Hypothalamus (tissue), 51 donors: ENCODE results near the gene NEURL1B.

Source experiments
- DNase-seq, 51 donors: peaks; one replicate each; lab custom pipeline; 2025; lab: John Stamatoyannopoulos, UW

NEURL1B gene

DNA sequence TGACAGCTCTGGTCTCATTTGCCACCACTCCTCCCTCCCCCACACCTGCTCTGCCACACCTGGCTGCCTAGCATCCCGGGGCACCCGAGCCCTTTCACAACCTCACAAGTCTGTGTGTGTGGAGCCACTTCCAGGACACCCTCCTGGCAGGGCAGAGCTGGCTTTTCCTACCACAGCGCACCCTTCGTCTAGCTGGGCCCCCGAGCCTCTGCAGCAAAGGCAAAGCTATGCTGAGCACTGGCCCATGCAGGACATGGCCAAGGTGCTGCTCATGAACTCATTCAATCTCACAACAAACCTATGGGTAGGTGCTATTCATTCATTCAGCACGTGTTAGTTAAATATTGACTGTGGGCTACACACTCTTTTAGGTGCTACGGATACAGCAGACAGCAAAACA is 86.5 kb downstream of the NEURL1B start:
- DNase-seq = no peak

DNA sequence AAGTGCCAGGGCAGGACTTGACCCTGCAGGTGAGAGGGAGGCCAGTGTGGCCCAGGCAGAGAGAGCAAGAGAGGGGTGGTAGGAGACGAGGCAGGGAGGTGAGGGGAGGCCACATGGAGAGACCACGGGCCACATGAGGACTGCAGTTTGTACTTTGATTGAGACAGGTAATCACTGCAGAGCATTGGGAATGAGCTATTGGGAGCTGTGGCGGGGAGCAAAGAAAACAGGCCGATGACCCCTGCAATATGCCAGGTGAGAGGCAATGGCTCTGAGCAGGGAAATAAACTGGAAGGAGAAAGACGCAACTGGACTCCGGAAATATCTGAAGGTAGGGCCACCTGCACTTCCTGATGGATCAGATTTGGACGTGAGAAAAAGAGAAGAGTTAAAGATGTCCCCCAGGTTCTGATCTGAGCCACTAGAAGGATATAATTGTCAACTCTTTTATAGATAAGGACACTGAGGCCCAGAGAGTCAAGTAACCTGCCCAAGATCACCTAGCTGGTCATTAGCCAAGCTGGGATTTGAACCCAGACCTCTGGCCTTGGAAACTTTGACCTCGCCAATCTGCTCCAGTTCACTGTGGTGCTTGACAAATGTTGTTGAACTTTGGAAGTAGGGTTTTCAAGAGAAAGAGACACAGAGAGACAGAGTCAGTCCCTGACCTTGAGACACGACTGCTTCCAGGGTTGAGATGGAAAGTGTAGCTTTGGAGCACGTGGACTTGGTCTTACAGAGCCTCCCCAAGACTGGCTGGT is 87.6 kb downstream of the NEURL1B start:
- no peak for DNase-seq

DNA sequence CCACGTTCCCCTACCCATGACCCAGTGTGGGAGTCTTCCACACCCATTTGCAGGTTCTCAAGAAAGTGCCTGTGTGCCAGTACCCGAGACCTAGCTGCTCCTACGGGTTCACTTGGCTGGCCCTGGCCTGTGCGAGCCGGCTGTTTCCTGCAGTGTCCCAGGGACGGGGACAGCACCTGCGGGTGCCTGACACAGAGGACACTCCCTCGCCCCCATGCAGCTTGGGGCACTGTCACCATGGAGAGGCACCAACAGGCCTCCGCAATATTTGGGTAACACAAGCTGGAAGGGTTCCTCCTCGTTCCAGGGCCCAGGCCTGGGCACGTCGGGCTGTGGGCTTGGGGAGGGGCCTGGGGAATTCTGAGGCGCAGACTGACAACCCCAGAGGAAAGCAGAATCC is 88.5 kb downstream of the NEURL1B start:
- no peak for DNase-seq

DNA sequence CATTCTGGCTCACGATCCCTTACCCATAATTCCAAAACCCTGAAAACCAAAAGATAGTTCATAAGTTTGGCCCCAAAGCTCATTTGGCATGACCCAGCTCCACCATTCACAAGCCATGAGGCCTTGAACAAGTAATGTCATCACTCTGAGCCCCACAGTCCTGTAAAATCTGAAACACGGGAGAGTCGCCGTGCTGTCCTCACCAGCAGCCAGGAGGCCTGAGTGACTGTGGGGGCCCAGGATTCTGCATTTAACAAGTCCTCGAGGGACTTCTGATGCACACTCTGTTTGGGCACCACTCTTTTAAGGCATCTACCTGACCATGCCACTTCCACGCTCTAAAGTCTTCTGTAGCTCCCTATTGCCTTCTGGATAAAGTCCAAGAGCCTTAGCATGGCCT is 89.2 kb downstream of the NEURL1B start:
- DNase-seq = no peak

DNA sequence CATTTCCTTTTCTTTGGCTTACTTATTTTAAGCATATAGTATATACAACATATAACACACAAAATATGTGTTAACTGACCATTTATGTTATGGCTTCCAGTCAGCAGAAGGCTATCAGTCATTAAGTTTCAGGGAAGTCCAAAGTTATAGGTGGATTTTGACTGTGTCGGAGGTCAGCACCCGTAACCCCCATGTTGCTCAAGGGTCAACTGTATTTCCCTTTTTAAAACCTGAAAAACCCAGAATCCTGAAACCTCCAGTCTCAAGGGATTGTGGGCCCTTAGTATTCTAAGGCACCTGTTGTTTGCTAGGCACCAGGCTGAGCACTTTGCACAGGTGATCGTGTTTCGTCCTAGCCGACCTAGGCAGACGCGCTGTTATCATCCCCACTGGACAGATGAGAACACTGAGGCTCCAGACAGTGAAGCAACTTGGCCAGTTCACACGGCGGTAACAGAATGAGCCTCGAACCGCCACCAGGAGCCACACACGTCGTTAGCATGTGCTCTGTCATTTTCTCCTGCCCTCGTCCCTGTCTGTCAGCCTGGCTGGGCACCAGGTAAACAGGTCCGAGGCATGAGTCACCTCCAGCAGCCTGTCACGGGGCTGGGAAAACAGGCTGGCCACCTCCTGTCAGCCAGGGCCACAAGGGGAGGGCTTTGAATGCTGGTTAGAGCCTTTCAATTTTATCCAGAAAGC is 90.1 kb downstream of the NEURL1B start:
- no peak for DNase-seq

DNA sequence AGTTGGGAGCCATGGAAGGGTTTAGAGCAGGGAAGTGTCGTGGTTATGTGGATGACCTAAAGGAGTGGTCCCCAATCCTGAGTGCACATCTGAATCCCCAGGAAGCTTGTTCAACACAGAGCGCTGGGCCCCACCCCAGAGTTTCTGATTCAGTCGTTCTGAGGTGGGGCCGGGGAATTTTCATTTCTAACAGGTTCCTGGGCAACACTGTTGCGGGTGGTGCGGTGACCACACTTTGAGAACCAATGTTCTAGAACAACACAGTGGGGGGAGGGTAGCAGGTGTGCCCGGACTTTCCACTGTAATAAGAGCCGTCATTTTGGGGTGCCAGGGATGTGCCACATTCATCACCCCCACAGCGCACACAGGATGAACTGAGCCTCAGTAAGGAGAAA is 90.6 kb downstream of the NEURL1B start:
- no peak for DNase-seq

DNA sequence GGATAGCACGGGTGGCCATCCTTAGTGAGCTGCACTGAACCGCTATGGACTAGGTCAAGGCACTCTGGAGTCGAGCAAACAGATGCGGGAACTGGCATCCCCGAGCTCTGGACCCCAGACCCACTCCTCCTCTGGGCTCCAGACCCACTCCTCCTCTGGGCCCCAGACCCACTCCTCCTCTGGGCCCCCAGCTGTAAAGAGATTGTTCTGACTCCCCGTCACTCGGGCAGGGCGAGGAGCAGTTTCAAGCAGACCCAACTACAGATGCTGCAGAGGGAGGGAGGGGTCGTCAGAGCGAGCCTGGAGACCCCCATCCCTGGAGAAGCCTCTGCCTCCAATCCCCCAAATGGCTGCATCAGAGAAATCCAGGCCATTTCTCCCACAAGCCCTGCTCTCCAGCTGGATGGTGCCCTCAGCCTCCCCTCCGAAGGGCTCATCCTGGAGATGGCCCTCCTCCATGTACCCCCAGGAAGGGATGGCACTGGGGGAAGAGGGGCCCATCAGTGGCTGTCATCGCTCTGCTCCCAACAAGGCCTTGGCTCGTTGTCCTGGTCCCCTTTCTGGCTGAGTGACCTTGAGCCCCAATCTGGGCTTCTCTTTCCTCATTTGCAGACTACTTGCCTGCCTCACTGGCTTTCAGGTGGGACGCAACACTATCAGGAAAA is 91.3 kb downstream of the NEURL1B start:
- DNase-seq = no peak

DNA sequence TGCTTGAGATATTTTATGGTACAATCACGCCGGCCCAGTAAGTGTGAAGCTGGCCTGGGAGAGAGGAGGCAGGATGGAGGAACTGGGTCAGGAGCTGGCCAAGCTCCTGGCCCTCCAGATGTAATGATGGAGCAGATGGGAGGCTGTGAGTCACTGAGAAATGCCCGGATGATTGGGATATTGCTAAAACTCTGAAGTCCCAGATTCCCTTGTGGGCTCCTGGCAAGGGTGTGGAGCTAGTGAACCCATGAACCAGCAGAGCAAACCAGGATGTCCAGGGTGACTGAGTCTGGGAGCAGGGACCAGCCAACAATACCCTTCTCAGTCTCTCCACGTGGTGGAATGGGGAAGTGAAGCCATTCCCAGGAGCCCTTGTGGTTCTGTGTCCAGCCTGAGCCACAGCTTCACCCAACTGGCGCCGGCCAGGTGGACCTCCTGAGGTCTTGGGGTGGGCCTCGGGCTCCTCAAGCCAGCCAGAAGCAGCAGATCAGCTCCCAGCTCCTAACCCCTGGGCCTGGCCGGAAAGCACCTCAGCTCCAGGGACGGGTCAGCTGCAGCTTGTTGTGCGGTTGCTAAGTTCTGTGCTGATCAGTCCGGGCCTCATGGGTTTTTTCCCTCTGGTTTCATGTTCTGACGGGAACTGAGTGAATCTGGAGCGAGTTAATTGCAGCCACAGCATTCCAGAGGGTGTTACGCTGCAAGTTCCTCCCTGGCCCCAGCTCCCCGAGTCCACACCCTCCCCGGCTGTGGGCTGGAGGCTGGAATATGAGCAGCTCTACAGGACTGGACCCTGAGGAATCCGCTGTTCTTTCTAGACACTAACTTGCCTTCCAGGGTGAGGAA is 92.3 kb downstream of the NEURL1B start:
- DNase-seq = peak in 1 of 51 donors; percentile 26

DNA sequence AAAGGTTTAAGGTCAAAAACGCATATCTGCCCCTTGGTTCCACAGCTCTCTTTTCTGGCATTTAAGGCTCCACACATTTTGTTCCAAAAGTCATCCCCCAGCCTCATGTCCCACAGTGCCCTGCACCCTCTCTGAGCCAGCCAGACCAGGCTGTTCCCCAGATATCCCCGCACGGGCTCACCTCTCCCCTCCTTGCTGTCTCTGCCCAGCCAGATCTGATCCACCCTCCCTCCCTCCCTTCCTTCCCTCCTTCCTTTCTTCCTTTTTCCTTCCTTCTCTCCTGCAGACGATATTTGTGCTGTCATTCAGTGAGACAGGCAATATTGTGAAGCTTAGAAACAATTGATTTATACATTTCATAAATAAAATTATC is 92.9 kb downstream of the NEURL1B start:
- DNase-seq = no peak

DNA sequence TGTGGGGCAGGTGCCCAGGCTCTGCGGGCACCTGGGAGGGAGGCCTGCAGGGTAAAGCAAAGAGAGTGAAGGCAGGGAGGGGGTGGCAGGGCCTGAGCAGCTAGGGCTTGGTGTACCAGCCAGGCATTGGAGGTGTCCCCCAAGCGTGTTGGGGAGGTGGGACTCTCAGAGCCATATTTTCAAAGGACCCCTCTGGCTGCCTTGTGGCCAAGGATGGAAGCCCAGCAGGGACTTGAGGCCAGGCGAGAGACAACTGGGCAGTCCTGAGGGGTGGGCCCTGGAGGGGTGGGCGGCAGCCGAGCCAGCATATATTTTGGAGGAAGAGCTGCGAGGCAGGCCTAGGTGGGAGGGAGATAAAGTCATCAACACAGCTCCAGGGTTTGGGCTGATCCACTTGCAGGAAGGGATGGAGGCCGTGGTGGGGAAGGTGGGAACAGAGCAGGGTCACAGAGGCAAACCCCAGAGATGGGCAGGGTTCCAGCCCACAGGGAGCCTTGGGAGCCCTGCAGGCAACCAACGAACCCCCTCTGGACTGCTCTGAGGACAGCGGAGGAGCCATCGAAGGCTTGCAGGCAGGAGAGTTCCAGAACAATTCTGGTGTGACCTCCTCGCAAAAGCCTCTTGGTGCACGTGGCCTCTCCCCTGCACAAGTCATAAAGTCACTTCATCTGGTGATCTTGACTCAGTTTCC is 94.2 kb downstream of the NEURL1B start:
- no peak for DNase-seq

DNA sequence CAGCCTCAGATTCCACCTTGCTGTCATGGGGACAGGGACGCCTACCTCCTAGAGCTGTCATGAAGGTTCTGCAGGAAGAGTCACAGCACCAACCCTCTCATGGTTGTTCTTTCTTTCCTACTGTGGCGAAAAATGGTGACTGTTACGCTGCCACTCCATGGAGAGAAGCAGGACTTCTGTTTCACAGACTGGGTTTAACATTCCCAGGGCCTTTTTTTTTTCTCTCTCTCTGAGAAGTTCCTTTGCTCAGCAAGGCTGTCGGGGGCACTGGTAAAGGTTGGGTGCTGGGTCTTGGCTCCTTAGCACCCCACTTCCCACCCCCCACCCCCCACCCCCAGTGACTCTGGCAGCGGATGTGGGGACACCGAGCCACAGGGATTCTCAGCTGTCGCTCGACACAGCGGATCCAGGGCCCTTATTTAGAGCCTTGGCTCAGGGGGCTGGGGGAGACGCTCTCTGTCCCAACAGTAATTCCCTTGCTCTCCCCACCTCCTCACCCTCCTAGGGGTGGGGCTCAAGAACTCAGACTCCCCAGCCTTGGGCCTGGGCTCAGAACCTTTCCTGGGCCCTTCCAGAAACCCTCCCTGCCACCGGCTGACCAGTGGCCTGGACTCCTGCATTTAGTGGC is 95.6 kb downstream of the NEURL1B start:
- no peak for DNase-seq

DNA sequence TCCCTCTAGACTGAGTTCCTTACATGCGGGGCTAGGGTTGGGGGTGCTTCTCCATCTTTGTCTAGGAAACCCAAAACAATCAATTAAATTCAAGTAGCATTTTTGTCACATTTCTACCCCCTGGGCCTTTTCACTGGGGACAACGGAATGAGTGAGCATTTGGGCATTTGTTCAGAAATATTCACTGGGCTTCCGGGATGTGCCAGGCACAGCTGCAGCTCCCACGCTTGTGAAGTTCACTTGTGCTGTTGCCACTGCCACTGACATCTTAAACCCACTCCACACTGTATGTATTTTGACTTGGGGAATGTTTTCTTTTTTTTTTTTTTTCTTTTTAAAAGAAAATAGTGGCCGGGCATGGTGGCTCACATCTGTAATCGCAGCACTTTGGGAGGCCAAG is 98.3 kb downstream of the NEURL1B start:
- peak in 2 of 51 donors; percentile 7 to 10 for DNase-seq

DNA sequence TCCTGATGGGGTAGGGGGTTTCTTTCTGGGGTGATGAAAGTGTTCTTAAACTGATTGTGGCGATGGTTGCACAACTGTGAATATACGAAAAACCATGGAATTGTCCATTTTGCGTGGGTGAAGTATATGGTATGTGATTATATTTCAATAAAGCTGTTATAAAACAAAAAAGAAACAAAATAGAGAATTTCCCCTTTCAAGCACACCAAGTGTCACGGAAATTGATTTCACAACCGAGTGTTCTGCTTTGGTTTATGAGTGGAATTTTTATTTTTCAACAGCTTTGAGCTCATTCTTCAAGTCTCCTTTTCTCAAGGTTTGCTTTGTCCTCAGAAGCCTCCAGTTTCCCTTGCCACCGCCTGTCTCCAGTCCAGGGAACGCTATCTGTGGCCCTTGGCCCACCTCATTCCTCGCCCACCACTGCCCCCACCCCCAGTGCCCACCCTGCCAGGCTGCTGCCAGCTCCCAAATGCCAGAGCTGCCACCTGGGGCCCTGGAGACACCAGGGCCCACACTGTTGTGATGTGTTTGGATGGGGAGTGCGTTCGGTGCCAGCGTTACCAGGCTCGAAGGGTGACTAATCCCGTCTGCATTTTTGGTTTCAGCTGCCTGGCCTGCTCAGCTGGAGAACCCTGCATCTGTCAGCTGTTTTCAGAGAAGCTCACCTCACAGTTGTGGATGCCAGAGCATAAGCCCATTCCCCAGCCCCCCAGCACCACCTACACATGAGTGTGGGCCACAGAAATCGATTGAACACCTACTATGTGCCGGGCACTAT is 99.6 kb downstream of the NEURL1B start:
- peak in 7 of 51 donors; percentile 7 to 69 (median 20) for DNase-seq
